ENCODE results near the gene GPR108. TPM values are rescaled to one million over a fixed set of nuclear protein-coding genes. Genes with fewer than 3 reads are reported as not detected.
"Not testable (repeated sequence)": the region's sequence is repeated elsewhere in the genome, so short reads cannot be mapped to it uniquely, and the experiment has no call there.

Gene GPR108
- total RNA-seq, 2 donors from 2014 or later, result 61.4 to 67.2 TPM

DNA sequence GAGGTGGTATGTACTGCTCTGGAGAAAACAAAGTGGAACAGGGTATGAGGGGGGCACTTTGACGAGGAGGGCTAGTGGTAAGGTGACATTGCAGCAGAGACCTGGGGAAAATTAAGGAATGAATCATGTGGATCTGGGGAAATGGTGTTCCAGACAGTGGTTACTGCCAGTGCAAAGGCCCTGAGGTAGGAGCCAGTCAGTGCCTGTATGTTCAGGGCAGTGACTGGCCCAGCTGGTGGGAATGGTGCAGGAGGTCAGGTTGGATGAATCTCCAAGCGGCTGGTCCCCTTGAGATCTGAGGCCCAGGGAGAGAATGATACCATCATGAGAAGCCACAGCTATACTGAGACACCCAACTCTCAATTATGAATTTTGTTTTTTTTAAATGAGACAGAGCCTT lies 40.1 kb upstream of the GPR108 start:
- no peaks in the 10 kb centered on the region for H3K4me1 Mint-ChIP-seq
- H3K27ac Mint-ChIP-seq, result no peak overlapping the region
- DNase-seq, result no peak
- Histone ChIP-seq H3K27me3 (ENCODE audit: control insufficient read depth, insufficient read depth, low read length, poor library complexity, severe bottlenecking) (no peaks in the 10 kb centered on the region), H3K36me3 (ENCODE audit: control insufficient read depth, insufficient read depth, low read length) (no peaks in the 10 kb centered on the region), H3K4me3 (ENCODE audit: low read length) (no peak overlapping the region), H3K9me3 (ENCODE audit: control insufficient read depth, low read length) (no peaks in the 10 kb centered on the region), H3K4me1 (ENCODE audit: control insufficient read depth, insufficient read depth, low read length) (no peaks in the 10 kb centered on the region), H3K27ac (ENCODE audit: low read depth, low read length) (no peak overlapping the region), H3K9ac (ENCODE audit: extremely low read depth, low read length, poor library complexity, severe bottlenecking) (no peak overlapping the region)
- H3K36me3 Mint-ChIP-seq (ENCODE audit: low read depth), result no peaks in the 10 kb centered on the region
- TF ChIP-seq, protein P1, sequence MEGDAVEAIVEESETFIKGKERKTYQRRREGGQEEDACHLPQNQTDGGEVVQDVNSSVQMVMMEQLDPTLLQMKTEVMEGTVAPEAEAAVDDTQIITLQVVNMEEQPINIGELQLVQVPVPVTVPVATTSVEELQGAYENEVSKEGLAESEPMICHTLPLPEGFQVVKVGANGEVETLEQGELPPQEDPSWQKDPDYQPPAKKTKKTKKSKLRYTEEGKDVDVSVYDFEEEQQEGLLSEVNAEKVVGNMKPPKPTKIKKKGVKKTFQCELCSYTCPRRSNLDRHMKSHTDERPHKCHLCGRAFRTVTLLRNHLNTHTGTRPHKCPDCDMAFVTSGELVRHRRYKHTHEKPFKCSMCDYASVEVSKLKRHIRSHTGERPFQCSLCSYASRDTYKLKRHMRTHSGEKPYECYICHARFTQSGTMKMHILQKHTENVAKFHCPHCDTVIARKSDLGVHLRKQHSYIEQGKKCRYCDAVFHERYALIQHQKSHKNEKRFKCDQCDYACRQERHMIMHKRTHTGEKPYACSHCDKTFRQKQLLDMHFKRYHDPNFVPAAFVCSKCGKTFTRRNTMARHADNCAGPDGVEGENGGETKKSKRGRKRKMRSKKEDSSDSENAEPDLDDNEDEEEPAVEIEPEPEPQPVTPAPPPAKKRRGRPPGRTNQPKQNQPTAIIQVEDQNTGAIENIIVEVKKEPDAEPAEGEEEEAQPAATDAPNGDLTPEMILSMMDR (conservative IDR thresholded peaks at IDR 0.05), result no peak
- H3K27me3 Mint-ChIP-seq (ENCODE audit: insufficient read depth), result peaks cover 4% of the 10 kb centered on the region
- H3K4me3 Mint-ChIP-seq, result no peak overlapping the region
- H3K9me3 Mint-ChIP-seq, result no peaks in the 10 kb centered on the region
- 80 to 95% methylated on average over 2 of the region's 2 CpGs for whole genome bisulfite sequencing, 2 experiments (ENCODE audit: insufficient coverage in 1 of 2, insufficient read length in 1 of 2)

DNA sequence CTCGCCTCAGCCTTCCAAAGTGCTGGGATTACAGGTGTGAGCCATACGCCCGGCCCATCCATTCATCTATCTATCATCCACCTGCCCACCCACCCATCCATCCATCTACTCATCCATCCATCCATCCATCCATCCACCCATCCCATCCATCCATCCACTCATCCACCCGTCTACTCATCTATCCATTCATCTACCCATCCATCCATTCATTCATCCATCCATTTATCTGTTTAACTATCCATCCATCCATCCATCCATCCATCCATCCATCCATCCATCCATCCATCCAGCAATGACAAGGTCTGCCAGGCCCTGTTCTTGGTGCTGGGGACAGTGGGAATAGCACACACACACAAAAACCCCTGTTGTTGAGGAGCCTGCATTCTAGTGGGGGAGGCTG lies 39.6 kb upstream of the GPR108 start:
- H3K9me3 ChIP-seq (ENCODE audit: control insufficient read depth, low read length), result no peaks in the 10 kb centered on the region
- Mint-ChIP-seq H3K4me3 (no peak overlapping the region), H3K36me3 (ENCODE audit: low read depth) (no peaks in the 10 kb centered on the region), H3K27ac (no peak overlapping the region), H3K27me3 (ENCODE audit: insufficient read depth) (peaks cover 4% of the 10 kb centered on the region), H3K4me1 (no peaks in the 10 kb centered on the region), H3K9me3 (no peaks in the 10 kb centered on the region)
- no peak overlapping the region for H3K27ac ChIP-seq (ENCODE audit: low read depth, low read length)
- H3K36me3 ChIP-seq (ENCODE audit: control insufficient read depth, insufficient read depth, low read length), result no peaks in the 10 kb centered on the region
- 72 to 81% methylated on average over 4 of the region's 4 CpGs for WGBS, 2 experiments (ENCODE audit: insufficient coverage in 1 of 2, insufficient read length in 1 of 2)
- TF ChIP-seq, protein P1 (conservative IDR thresholded peaks at IDR 0.05), result no peak
- no peaks in the 10 kb centered on the region for H3K4me1 ChIP-seq (ENCODE audit: control insufficient read depth, insufficient read depth, low read length)
- no peak overlapping the region for H3K9ac ChIP-seq (ENCODE audit: extremely low read depth, low read length, poor library complexity, severe bottlenecking)
- no peaks in the 10 kb centered on the region for H3K27me3 ChIP-seq (ENCODE audit: control insufficient read depth, insufficient read depth, low read length, poor library complexity, severe bottlenecking)
- DNase-seq, result no peak
- H3K4me3 ChIP-seq (ENCODE audit: low read length), result no peak overlapping the region

DNA sequence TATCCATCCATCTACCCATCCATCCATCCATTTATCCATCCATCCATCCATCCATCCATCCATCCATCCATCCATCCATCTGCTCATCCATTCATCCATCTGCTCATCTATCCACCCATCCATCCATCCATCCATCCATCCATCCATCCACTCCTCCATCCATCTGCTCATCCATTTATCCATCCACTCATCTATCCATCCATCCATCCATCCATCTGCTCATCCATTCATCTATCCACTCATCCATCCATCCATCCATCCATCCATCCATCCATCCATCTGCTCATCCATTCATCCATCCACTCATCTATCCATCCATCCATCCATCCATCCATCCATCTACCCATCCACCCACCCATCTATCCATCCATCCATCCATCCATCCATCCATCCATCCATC lies 38.7 kb upstream of the GPR108 start:
- not testable (repeated sequence) for H3K36me3 ChIP-seq (ENCODE audit: control insufficient read depth, insufficient read depth, low read length); H3K36me3 Mint-ChIP-seq (ENCODE audit: low read depth); H3K4me1 ChIP-seq (ENCODE audit: control insufficient read depth, insufficient read depth, low read length); H3K4me3 Mint-ChIP-seq; H3K27me3 ChIP-seq (ENCODE audit: control insufficient read depth, insufficient read depth, low read length, poor library complexity, severe bottlenecking); H3K27ac ChIP-seq (ENCODE audit: low read depth, low read length); H3K9ac ChIP-seq (ENCODE audit: extremely low read depth, low read length, poor library complexity, severe bottlenecking); H3K27me3 Mint-ChIP-seq (ENCODE audit: insufficient read depth); H3K9me3 ChIP-seq (ENCODE audit: control insufficient read depth, low read length); H3K9me3 Mint-ChIP-seq; H3K4me1 Mint-ChIP-seq; DNase-seq; H3K27ac Mint-ChIP-seq; H3K4me3 ChIP-seq (ENCODE audit: low read length)
